H1 (cell line): ENCODE measurements around the gene AVP. TPM values are rescaled to one million over a fixed set of nuclear protein-coding genes. Genes with fewer than 3 reads are reported as not detected.

Source experiments
- CTCF ChIA-PET: fragments of 300-600 bp; sonication (Branson Sonifier 250); formaldehyde crosslinking; loops from one replicate; lab custom pipeline; 2021; ENCODE audit not compliant: partially characterized antibody; lab: Charles Lee
- POLR2A ChIA-PET: fragments of 300-600 bp; sonication (Branson Sonifier 250); formaldehyde crosslinking; loops from one replicate; lab custom pipeline; 2021; ENCODE audit warnings: inconsistent platforms; ENCODE audit not compliant: partially characterized antibody; lab: Charles Lee
- DNase-seq, 2 experiments: peaks; one replicate each; pipeline versions ENCODE4 v3.0.0 to v3.0.0-alpha.2; 2010 to 2022; ENCODE audit warnings: low spot score in 2 of 2, low read depth in 1 of 2, mixed read lengths in 1 of 2
- FAIRE-seq: peaks from 2 replicates; lab custom pipeline; 2011; peaks lifted over from hg19 to GRCh38; lab: Jason Lieb, UNC
- H2AFZ ChIP-seq: 2 replicates; pipeline ENCODE4 v1.8.1; 2012; ENCODE audit warnings: low read length, inconsistent platforms
- H2AK5ac ChIP-seq: 2 replicates; pipeline ENCODE4 v1.6.1; 2013; ENCODE audit warnings: low read depth, low read length
- H2BK120ac ChIP-seq: replicated peaks from 2 replicates; pipeline ENCODE3; 2013; ENCODE audit warnings: low read depth, low read length, inconsistent platforms
- H2BK12ac ChIP-seq: 2 replicates; pipeline ENCODE4 v1.6.1; 2013; ENCODE audit warnings: low read depth, low read length
- H2BK15ac ChIP-seq: 2 replicates; pipeline ENCODE4 v1.6.1; 2013; ENCODE audit warnings: low read length
- H2BK20ac ChIP-seq: 2 replicates; pipeline ENCODE4 v1.6.1; 2013; ENCODE audit warnings: low read length
- H2BK5ac ChIP-seq: 2 replicates; pipeline ENCODE4 v1.6.1; 2013; ENCODE audit warnings: low read depth, low read length
- H3K14ac ChIP-seq: 2 replicates; pipeline ENCODE4 v1.6.1; 2013; ENCODE audit warnings: inconsistent platforms; ENCODE audit not compliant: insufficient read length
- H3K18ac ChIP-seq: 2 replicates; pipeline ENCODE4 v1.6.1; 2013; ENCODE audit warnings: low read length; ENCODE audit errors: extremely low read depth
- H3K23ac ChIP-seq: 2 replicates; pipeline ENCODE4 v1.6.1; 2013; ENCODE audit warnings: inconsistent platforms; ENCODE audit not compliant: insufficient read length
- H3K23me2 ChIP-seq: 2 replicates; pipeline ENCODE4 v1.6.1; 2013; ENCODE audit warnings: low read depth, low read length
- H3K27ac ChIP-seq: 2 replicates; pipeline ENCODE4 v1.6.1; 2011; ENCODE audit warnings: low read depth, low read length, inconsistent platforms
- H3K27me3 ChIP-seq, 4 experiments: replicated peaks in 1 of 4; 1 replicate in 1 of 4; 2 replicates in 3 of 4; pipeline versions ENCODE4 v1.6.1 to v1.8.1; 2011 to 2013; ENCODE audit warnings: low read length in 3 of 4, mild to moderate bottlenecking in 3 of 4, inconsistent platforms in 2 of 4, mixed read lengths in 2 of 4, moderate library complexity in 1 of 4; ENCODE audit not compliant: control insufficient read depth in 3 of 4, insufficient read depth in 3 of 4; ENCODE audit errors: extremely low read depth in 1 of 4
- H3K36me3 ChIP-seq, 4 experiments: 2 replicates each; pipeline versions ENCODE4 v1.6.1 to v1.8.1; 2011 to 2013; ENCODE audit warnings: mild to moderate bottlenecking in 4 of 4, low read length in 3 of 4, moderate library complexity in 2 of 4, control low read depth in 1 of 4, inconsistent platforms in 1 of 4; ENCODE audit not compliant: insufficient read depth in 4 of 4, control insufficient read depth in 2 of 4
- H3K4ac ChIP-seq: replicated peaks from 2 replicates; pipeline ENCODE3; 2013; ENCODE audit warnings: low read length, low read depth, mixed read lengths, inconsistent platforms; ENCODE audit not compliant: insufficient read length
- H3K4me1 ChIP-seq, 4 experiments: replicated peaks in 1 of 4; 1 replicate in 1 of 4; 2 replicates in 3 of 4; pipeline versions ENCODE4 v1.6.1 to v1.8.1; 2011 to 2013; ENCODE audit warnings: low read length in 3 of 4, inconsistent platforms in 2 of 4, mixed read lengths in 1 of 4; ENCODE audit not compliant: insufficient read depth in 4 of 4, control insufficient read depth in 3 of 4
- H3K4me2 ChIP-seq, 2 experiments: 2 replicates each; pipeline versions ENCODE4 v1.6.1 to v1.8.1; 2011 to 2013; ENCODE audit warnings: low read depth in 2 of 2, low read length in 2 of 2, control low read depth in 1 of 2, inconsistent platforms in 1 of 2, mild to moderate bottlenecking in 1 of 2; ENCODE audit not compliant: insufficient read depth in 1 of 2
- H3K4me3 ChIP-seq, 4 experiments: fragments of 200-600, 300-600 bp in 1 of 4; sonication (generic), shearing (Covaris generic), sonication (Bioruptor Twin) in 1 of 4; 2 replicates each; pipeline versions ENCODE4 v1.5.1 to v1.8.1; 2011 to 2016; ENCODE audit warnings: low read length in 4 of 4, low read depth in 3 of 4, control low read depth in 2 of 4, inconsistent platforms in 2 of 4, mild to moderate bottlenecking in 2 of 4, mixed read lengths in 1 of 4, moderate library complexity in 1 of 4; ENCODE audit not compliant: insufficient read depth in 2 of 4; ENCODE audit errors: extremely low read depth in 1 of 4
- H3K56ac ChIP-seq: replicated peaks from 2 replicates; pipeline ENCODE3; 2013; ENCODE audit warnings: low read depth, mild to moderate bottlenecking, mixed read lengths, low read length, inconsistent platforms; ENCODE audit not compliant: insufficient read length
- H3K79me1 ChIP-seq: 2 replicates; pipeline ENCODE4 v1.6.1; 2013; ENCODE audit warnings: low read depth, low read length, control low read depth
- H3K79me2 ChIP-seq, 2 experiments: 2 replicates each; pipeline versions ENCODE4 v1.6.1 to v1.8.1; 2012 to 2013; ENCODE audit warnings: low read length in 2 of 2, mild to moderate bottlenecking in 2 of 2, inconsistent platforms in 1 of 2; ENCODE audit not compliant: insufficient read depth in 2 of 2, control insufficient read depth in 1 of 2
- H3K9ac ChIP-seq, 4 experiments: replicated peaks in 1 of 4; 1 replicate in 1 of 4; 2 replicates in 3 of 4; pipeline versions ENCODE4 v1.6.1 to v1.8.1; 2011 to 2013; ENCODE audit warnings: low read depth in 3 of 4, low read length in 3 of 4, control low read depth in 2 of 4, mild to moderate bottlenecking in 2 of 4, moderate library complexity in 2 of 4, inconsistent platforms in 1 of 4; ENCODE audit errors: extremely low read depth in 1 of 4
- H3K9me3 ChIP-seq, 2 experiments: 2 replicates each; pipeline versions ENCODE4 v1.6.1 to v1.8.1; 2012 to 2013; ENCODE audit warnings: mild to moderate bottlenecking in 2 of 2, moderate library complexity in 2 of 2, control low read depth in 1 of 2, inconsistent platforms in 1 of 2, low read depth in 1 of 2, low read length in 1 of 2, mixed read lengths in 1 of 2; ENCODE audit not compliant: insufficient read depth in 2 of 2
- H4K20me1 ChIP-seq, 2 experiments: replicated peaks in 1 of 2; 2 replicates each; pipeline versions ENCODE3 to v1.8.1; 2011 to 2013; ENCODE audit warnings: inconsistent platforms in 2 of 2, low read length in 2 of 2, mild to moderate bottlenecking in 1 of 2; ENCODE audit not compliant: insufficient read depth in 2 of 2, control insufficient read depth in 1 of 2
- H4K5ac ChIP-seq: 2 replicates; pipeline ENCODE4 v1.6.1; 2013; ENCODE audit warnings: low read length, low read depth, mixed read lengths, inconsistent platforms; ENCODE audit not compliant: insufficient read length
- H4K8ac ChIP-seq: 2 replicates; pipeline ENCODE4 v1.8.0; 2013; ENCODE audit warnings: mild to moderate bottlenecking, moderate library complexity, low read length, inconsistent platforms; ENCODE audit not compliant: insufficient read depth; ENCODE audit errors: extremely low read depth
- H4K91ac ChIP-seq: replicated peaks from 2 replicates; pipeline ENCODE3; 2013; ENCODE audit warnings: low read length, mixed read lengths, inconsistent platforms; ENCODE audit not compliant: insufficient read length
- BCL11A ChIP-seq, 2 experiments: IDR thresholded peaks; one replicate each; pipeline ENCODE4 v1.6.1; 2011; ENCODE audit warnings: low read depth in 2 of 2, low read length in 2 of 2, mild to moderate bottlenecking in 2 of 2
- CBX8 ChIP-seq: fragments of 300-800, 300-1000 bp; sonication (generic); IDR thresholded peaks from 2 replicates; pipeline ENCODE4 v1.7.1; 2016; ENCODE audit warnings: low read depth, low read length, borderline replicate concordance
- EZH2 ChIP-seq: fragments of 200-600 bp; sonication (generic); IDR thresholded peaks from 2 replicates; pipeline ENCODE4 v1.7.1; 2012; ENCODE audit warnings: low read depth, mild to moderate bottlenecking, moderate library complexity, low read length, inconsistent platforms; ENCODE audit not compliant: severe bottlenecking
- FOSL1 ChIP-seq: IDR thresholded peaks from 2 replicates; pipeline ENCODE4 v1.6.1; 2011; ENCODE audit warnings: mild to moderate bottlenecking, low read depth, low read length, moderate library complexity; ENCODE audit not compliant: insufficient read depth
- HDAC6 ChIP-seq: IDR thresholded peaks from one replicate; pipeline ENCODE4 v1.7.1; 2012; ENCODE audit warnings: low read depth, mild to moderate bottlenecking, inconsistent platforms, low read length, moderate library complexity
- NRF1 ChIP-seq: IDR thresholded peaks from 2 replicates; pipeline ENCODE4 v1.6.1; 2011; ENCODE audit warnings: mild to moderate bottlenecking, low read depth, low read length, improper control_type of control experiment
- YY1 ChIP-seq: IDR thresholded peaks from 2 replicates; pipeline ENCODE4 v1.6.1; 2011; ENCODE audit warnings: low read depth, mild to moderate bottlenecking, low read length
- whole genome bisulfite sequencing, 2 experiments: shearing (Covaris generic) in 1 of 2; methylation state at CpG; one replicate each; pipeline versions ENCODE4 v1.1.6 to v1.1.7; 2013 to 2015; ENCODE audit warnings: low lambda C conversion rate in 2 of 2, mixed read lengths in 2 of 2, inconsistent platforms in 1 of 2, low coverage in 1 of 2, missing lambda C conversion rate in 1 of 2; ENCODE audit not compliant: insufficient replicate concordance in 2 of 2, insufficient coverage in 1 of 2, insufficient read length in 1 of 2; ENCODE audit errors: extremely low coverage in 1 of 2, missing lambda C conversion rate in 1 of 2; 5-methylcytosine and 5-hydroxymethylcytosine counted together
- polyA plus RNA-seq, 7 experiments: library from polyadenylated mRNA; depleted of rRNA in 3 of 7; stranded (reverse) in 5 of 7; unstranded in 2 of 7; fragments of >200 nt in 5 of 7; fragments of 200-250 nt in 2 of 7; gene quantifications; 1 replicate in 5 of 7; 2 replicates in 1 of 7; 4 replicates in 1 of 7; pipeline versions ENCODE4 v1.2.1 to v1.2.3, GENCODE V29; 2011 to 2013; ENCODE audit warnings: missing spikeins in 2 of 7, mixed read lengths in 2 of 7
- total RNA-seq: library from RNA; stranded (reverse); fragmentation: NEBNext Ultra II Directional; extraction: Animal tissue kit (Norgen Biotek cat#: 25700); gene quantifications from 2 replicates; pipeline ENCODE4 v1.2.1, GENCODE V29; 2021
- TF ChIP-seq, protein P1 (sequence below): IDR thresholded peaks from 2 replicates; pipeline ENCODE4 v1.6.1; 2012; ENCODE audit warnings: low read length, inconsistent platforms
- TF ChIP-seq, protein P2 (sequence below): IDR thresholded peaks from 2 replicates; pipeline ENCODE4 v1.6.1; 2012; ENCODE audit warnings: inconsistent platforms

Gene AVP
- total and polyA plus RNA-seq, 2 of the 8 experiments (the other 6 are each of a cell fraction or from before 2014, with no cell fraction given) = 0.18 TPM; not detected in 1

DNA sequence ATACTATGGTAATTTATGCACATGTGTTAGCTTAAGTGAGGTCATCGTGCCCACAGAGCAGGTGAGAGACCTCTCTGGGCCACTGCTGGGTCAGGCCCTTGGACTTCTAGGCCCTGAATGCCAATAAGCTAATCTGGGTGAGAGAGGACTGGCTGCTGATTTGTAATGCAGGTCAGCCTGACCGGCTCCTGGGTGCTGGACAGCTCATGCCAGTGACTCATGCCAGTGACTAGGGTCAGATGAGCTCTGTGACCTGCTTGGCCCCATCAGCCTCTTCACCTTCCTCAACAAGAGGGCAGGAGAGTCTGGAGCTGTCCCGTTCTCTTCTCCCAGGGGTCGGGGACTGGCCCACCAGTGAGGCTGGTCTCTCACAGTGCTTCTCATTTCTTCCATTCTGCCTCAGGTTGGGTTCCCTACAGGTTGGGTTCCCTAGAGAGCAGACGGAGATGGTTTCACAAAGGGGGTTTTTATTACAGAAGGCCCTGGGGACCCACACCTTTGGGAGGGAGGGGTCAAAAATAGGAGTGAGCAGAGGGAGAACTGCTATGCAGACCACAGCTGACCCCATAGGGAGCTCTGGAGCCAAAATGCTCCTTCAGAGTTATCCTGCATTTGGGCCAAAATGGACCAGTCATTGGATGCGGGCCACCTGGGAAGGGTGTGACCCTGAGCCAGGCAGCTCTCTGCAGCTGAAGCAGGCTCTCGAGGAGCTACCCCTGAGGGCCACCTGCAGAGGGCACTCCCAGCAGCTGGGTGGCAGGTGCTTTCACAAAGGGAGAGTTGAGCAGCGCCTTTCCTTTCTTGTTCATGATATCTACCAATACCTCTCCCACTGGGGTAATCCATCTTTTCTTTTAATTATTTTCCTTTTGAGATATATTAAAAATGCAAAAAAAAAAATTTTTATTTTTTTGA is 15.3 kb downstream of the AVP start:
- H2AK5ac ChIP-seq = no peak overlapping the region
- peaks cover 11 to 30% (median 26%) of the 10 kb centered on the region in 4 experiments for H3K27me3 ChIP-seq
- ChIA-PET POLR2A (interaction anchor here (0.5 to 0.9 kb wide), 4 partner anchors 17 to 269 kb away, joined by 3 to 4 read pairs (median 3); no protein-coding TSS in a partner anchor), CTCF (interaction anchor here (0.6 to 4.6 kb wide), 18 partner anchors 9 to 183 kb away, joined by 3 to 23 read pairs (median 4); no protein-coding TSS in a partner anchor)
- no peaks in the 10 kb centered on the region for H3K79me1 ChIP-seq
- no peak overlapping the region for H3K14ac ChIP-seq
- no peak overlapping the region for H3K18ac ChIP-seq
- no peak overlapping the region for H2BK20ac ChIP-seq
- no peak overlapping the region for H4K5ac ChIP-seq
- H3K56ac ChIP-seq = no peak overlapping the region
- H3K36me3 ChIP-seq = no peaks in the 10 kb centered on the region
- H4K20me1 ChIP-seq = no peaks in the 10 kb centered on the region
- no peak overlapping the region for H3K9ac ChIP-seq
- no peak overlapping the region for H4K8ac ChIP-seq
- no peak overlapping the region for H3K27ac ChIP-seq
- no peaks in the 10 kb centered on the region for H3K79me2 ChIP-seq
- H3K4me2 ChIP-seq = no peak overlapping the region
- H2BK15ac ChIP-seq = no peak overlapping the region
- no peak overlapping the region for H3K4ac ChIP-seq
- no peak overlapping the region for H3K23ac ChIP-seq
- peaks cover 3% of the 10 kb centered on the region; the same call in 1 of the 2 replicates for H3K23me2 ChIP-seq
- H3K4me1 ChIP-seq = peaks cover 0 to 8% (median 3%) of the 10 kb centered on the region in 4 experiments; a peak in 5 of 7 replicates
- H3K4me3 ChIP-seq = no peak overlapping the region
- FAIRE-seq (no peak), DNase-seq (no peak)
- no peak overlapping the region for H2AFZ ChIP-seq
- H2BK5ac ChIP-seq = no peak overlapping the region
- H4K91ac ChIP-seq = no peak overlapping the region
- H3K9me3 ChIP-seq = peaks cover under 1 to 2% of the 10 kb centered on the region in 2 experiments; a peak in 2 of 4 replicates
- H2BK120ac ChIP-seq = no peak overlapping the region
- no peak overlapping the region for H2BK12ac ChIP-seq
- WGBS, 2 experiments = 86% methylated on average over 8 of the region's 8 CpGs; no CpG with 5 or more reads in 1 of the 2 experiments
- TF ChIP-seq, protein P1, sequence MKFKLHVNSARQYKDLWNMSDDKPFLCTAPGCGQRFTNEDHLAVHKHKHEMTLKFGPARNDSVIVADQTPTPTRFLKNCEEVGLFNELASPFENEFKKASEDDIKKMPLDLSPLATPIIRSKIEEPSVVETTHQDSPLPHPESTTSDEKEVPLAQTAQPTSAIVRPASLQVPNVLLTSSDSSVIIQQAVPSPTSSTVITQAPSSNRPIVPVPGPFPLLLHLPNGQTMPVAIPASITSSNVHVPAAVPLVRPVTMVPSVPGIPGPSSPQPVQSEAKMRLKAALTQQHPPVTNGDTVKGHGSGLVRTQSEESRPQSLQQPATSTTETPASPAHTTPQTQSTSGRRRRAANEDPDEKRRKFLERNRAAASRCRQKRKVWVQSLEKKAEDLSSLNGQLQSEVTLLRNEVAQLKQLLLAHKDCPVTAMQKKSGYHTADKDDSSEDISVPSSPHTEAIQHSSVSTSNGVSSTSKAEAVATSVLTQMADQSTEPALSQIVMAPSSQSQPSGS = no peak
- TF ChIP-seq BCL11A (IDR thresholded peaks at IDR 0.05; ENCODE audit: low read depth in 2 of 2, low read length in 2 of 2) (no peak), NRF1 (no peak), EZH2 (no peak), HDAC6 (no peak), FOSL1 (no peak), YY1 (no peak), CBX8 (no peak)
- TF ChIP-seq, protein P2, sequence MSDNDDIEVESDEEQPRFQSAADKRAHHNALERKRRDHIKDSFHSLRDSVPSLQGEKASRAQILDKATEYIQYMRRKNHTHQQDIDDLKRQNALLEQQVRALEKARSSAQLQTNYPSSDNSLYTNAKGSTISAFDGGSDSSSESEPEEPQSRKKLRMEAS = peak; percentile 46; the same call in 1 of the 2 replicates
